Neural cell (in vitro differentiated cells): ENCODE measurements around the gene KIF5C. TPM values are rescaled to one million over a fixed set of nuclear protein-coding genes. Genes with fewer than 3 reads are reported as not detected.

Source experiments
- H2AFZ ChIP-seq: fragments of 200-600, 300-800 bp; sonication (generic), shearing (Covaris generic); 2 replicates; pipeline ENCODE4 v1.6.0; 2014; ENCODE audit warnings: low read depth, mild to moderate bottlenecking, antibody characterized with exemption, low read length, moderate library complexity
- H3F3A ChIP-seq: fragments of 200-600 bp; shearing (Covaris generic); 2 replicates; pipeline ENCODE4 v1.6.1; 2016; ENCODE audit warnings: mild to moderate bottlenecking, moderate library complexity, mixed read lengths, antibody characterized with exemption, low read length; ENCODE audit not compliant: insufficient read depth, poor library complexity, severe bottlenecking
- H3K27ac ChIP-seq: fragments of 200-600, 300-800 bp; sonication (generic), shearing (Covaris generic); 2 replicates; pipeline ENCODE4 v1.5.1; 2014; ENCODE audit warnings: mild to moderate bottlenecking, low read length, moderate library complexity
- H3K27me3 ChIP-seq: fragments of 300-800, 200-600 bp; sonication (generic), shearing (Covaris generic); 2 replicates; pipeline ENCODE4 v1.6.0; 2014; ENCODE audit warnings: mild to moderate bottlenecking, low read depth, low read length, moderate library complexity; ENCODE audit not compliant: insufficient read depth
- H3K36me3 ChIP-seq: fragments of 300-800, 200-600 bp; sonication (generic), shearing (Covaris generic); 2 replicates; pipeline ENCODE4 v1.5.1; 2014; ENCODE audit warnings: mild to moderate bottlenecking, antibody characterized with exemption, low read length, moderate library complexity; ENCODE audit not compliant: insufficient read depth
- H3K4me2 ChIP-seq: fragments of 300-800, 200-600 bp; sonication (generic), shearing (Covaris generic); 2 replicates; pipeline ENCODE4 v1.6.0; 2014; ENCODE audit warnings: mild to moderate bottlenecking, low read length
- H3K4me3 ChIP-seq: fragments of 300-800, 200-600 bp; sonication (generic), shearing (Covaris generic); 2 replicates; pipeline ENCODE4 v1.5.1; 2014; ENCODE audit warnings: mild to moderate bottlenecking, low read length, moderate library complexity
- H3K79me2 ChIP-seq: fragments of 200-600 bp; shearing (Covaris generic); replicated peaks from 2 replicates; pipeline ENCODE4 v1.6.0; 2014; ENCODE audit warnings: mild to moderate bottlenecking, low read length, moderate library complexity; ENCODE audit not compliant: insufficient read depth
- H3K9ac ChIP-seq: fragments of 300-800, 200-600 bp; sonication (generic), shearing (Covaris generic); 2 replicates; pipeline ENCODE4 v1.6.1; 2016; ENCODE audit warnings: mild to moderate bottlenecking, low read length, mixed read lengths
- H3K9me2 ChIP-seq: fragments of 200-600 bp; shearing (Covaris generic); 2 replicates; pipeline ENCODE4 v1.6.1; 2016; ENCODE audit warnings: mild to moderate bottlenecking, low read length, mixed read lengths; ENCODE audit not compliant: insufficient read depth
- H3K9me3 ChIP-seq: fragments of 200-600, 300-800 bp; sonication (generic), shearing (Covaris generic); 2 replicates; pipeline ENCODE4 v1.6.1; 2016; ENCODE audit warnings: mild to moderate bottlenecking, mixed run types, low read length, moderate library complexity, mixed read lengths
- H4K20me1 ChIP-seq: fragments of 200-600 bp; shearing (Covaris generic); 2 replicates; pipeline ENCODE4 v1.6.1; 2016; ENCODE audit warnings: mild to moderate bottlenecking, mixed run types; ENCODE audit not compliant: insufficient read depth
- EP300 ChIP-seq: fragments of 450-650 bp; conservative IDR thresholded peaks from 2 replicates; pipeline ENCODE4 v1.6.1; 2014; ENCODE audit warnings: antibody characterized with exemption, mild to moderate bottlenecking, moderate library complexity; ENCODE audit not compliant: poor library complexity, severe bottlenecking
- EZH2 ChIP-seq: fragments of 200-600, 300-800 bp; shearing (Covaris generic), sonication (generic); IDR thresholded peaks from 2 replicates; pipeline ENCODE4 v1.6.1; 2014; ENCODE audit warnings: antibody characterized with exemption, low read length, borderline replicate concordance, mild to moderate bottlenecking; ENCODE audit not compliant: insufficient read depth, poor library complexity, severe bottlenecking
- MXI1 ChIP-seq: fragments of 450-650 bp; conservative IDR thresholded peaks from 2 replicates; pipeline ENCODE4 v1.6.1; 2014; ENCODE audit warnings: antibody characterized with exemption, mild to moderate bottlenecking; ENCODE audit not compliant: poor library complexity, severe bottlenecking
- POLR2AphosphoS5 ChIP-seq: IDR thresholded peaks from 2 replicates; pipeline ENCODE4 v1.6.1; 2012
- RAD21 ChIP-seq: fragments of 450-650 bp; conservative IDR thresholded peaks from 2 replicates; pipeline ENCODE4 v1.6.1; 2014; ENCODE audit warnings: antibody characterized with exemption, mild to moderate bottlenecking, moderate library complexity
- REST ChIP-seq: IDR thresholded peaks from 2 replicates; pipeline ENCODE4 v1.6.1; 2012; ENCODE audit warnings: borderline replicate concordance
- SMC3 ChIP-seq: fragments of 450-650 bp; conservative IDR thresholded peaks from 2 replicates; pipeline ENCODE4 v1.6.1; 2014; ENCODE audit warnings: antibody characterized with exemption, mild to moderate bottlenecking, moderate library complexity; ENCODE audit not compliant: poor library complexity
- TAF1 ChIP-seq: IDR thresholded peaks from 2 replicates; pipeline ENCODE4 v1.6.1; 2012; ENCODE audit warnings: low read depth
- polyA plus RNA-seq: library from polyadenylated mRNA; depleted of rRNA; stranded (reverse); fragments of >200 nt; gene quantifications from 2 replicates; pipeline ENCODE4 v1.2.3, GENCODE V29; 2014
- TF ChIP-seq, protein P1 (sequence below): fragments of 450-650 bp; IDR thresholded peaks from 2 replicates; pipeline ENCODE4 v1.5.1; 2014; ENCODE audit warnings: antibody characterized with exemption, mild to moderate bottlenecking, moderate library complexity; ENCODE audit not compliant: poor library complexity, severe bottlenecking

Gene KIF5C
- polyA plus RNA-seq, 1 donor from 2014 or later, result 527 TPM

DNA sequence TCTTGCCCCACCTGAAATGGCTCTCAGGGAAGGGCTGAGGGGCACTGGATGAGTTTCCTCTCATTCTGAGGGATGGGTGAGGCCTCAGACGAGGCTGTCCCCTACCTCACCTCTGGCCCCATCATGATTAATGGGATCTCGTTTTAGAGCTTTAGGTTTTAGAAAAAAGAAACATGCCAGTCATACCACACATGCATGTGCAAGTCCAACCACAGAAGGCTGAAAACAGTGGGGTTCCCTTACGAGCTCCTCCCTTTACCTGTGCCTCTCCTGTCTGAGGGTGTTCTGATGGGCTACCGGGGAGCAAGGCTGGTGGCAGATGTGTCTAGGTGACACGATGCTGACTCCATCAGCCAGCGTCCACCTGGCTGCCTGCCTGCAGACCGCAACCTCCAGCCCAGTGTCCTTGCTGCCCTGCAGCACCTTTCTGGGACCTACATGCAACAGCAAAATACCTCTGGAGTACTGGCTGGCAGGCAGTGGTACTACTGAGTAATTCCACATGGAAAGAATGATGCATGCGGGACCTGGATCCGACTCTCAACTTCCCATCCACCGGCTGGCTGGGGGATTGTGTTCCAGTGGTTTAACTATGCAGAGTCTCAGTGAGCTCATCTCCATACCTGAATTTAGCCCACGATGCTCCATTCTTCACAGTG, 154.4 kb downstream of the KIF5C start:
- Histone ChIP-seq H2AFZ (no peak overlapping the region), H4K20me1 (no peaks in the 10 kb centered on the region), H3F3A (no peaks in the 10 kb centered on the region), H3K27me3 (no peaks in the 10 kb centered on the region), H3K4me2 (no peak overlapping the region), H3K9me2 (no peaks in the 10 kb centered on the region), H3K9me3 (no peaks in the 10 kb centered on the region), H3K9ac (no peak overlapping the region), H3K79me2 (no peaks in the 10 kb centered on the region), H3K4me3 (no peak overlapping the region), H3K36me3 (no peaks in the 10 kb centered on the region), H3K27ac (no peak overlapping the region)
- TF ChIP-seq POLR2AphosphoS5 (peak; percentile 48), EZH2 (no peak), SMC3 (peak; percentile 6)

DNA sequence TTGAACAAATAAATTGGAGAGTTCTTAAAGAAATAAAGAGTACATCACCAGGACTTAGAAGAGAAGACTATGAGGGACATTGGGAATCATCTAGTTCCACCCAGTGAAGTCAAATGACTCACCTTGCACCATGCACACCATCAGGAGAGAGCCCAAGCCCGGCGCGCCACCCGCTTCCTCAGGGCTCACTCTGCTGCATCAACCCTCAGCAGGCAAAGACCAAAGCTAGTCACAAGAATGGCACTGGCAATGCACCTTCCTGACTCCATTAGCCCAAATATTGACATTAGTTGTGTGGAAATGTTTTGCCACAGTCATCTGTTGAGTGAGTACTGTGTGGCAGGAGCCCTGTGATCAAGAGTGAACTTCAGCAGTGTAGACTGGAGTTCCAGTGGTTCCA, 156.4 kb downstream of the KIF5C start:
- Histone ChIP-seq H3K4me2 (no peak overlapping the region), H3K9me2 (no peaks in the 10 kb centered on the region), H3K4me3 (no peak overlapping the region), H3K27ac (no peak overlapping the region), H3K9me3 (no peaks in the 10 kb centered on the region), H3F3A (no peaks in the 10 kb centered on the region), H2AFZ (no peak overlapping the region), H3K9ac (no peak overlapping the region), H3K27me3 (no peaks in the 10 kb centered on the region), H3K79me2 (no peaks in the 10 kb centered on the region), H3K36me3 (no peaks in the 10 kb centered on the region), H4K20me1 (no peaks in the 10 kb centered on the region)
- TF ChIP-seq MXI1 (no peak), TAF1 (no peak), POLR2AphosphoS5 (peak; percentile 4), EP300 (no peak), REST (no peak), EZH2 (no peak), SMC3 (no peak)
- TF ChIP-seq, protein P1, sequence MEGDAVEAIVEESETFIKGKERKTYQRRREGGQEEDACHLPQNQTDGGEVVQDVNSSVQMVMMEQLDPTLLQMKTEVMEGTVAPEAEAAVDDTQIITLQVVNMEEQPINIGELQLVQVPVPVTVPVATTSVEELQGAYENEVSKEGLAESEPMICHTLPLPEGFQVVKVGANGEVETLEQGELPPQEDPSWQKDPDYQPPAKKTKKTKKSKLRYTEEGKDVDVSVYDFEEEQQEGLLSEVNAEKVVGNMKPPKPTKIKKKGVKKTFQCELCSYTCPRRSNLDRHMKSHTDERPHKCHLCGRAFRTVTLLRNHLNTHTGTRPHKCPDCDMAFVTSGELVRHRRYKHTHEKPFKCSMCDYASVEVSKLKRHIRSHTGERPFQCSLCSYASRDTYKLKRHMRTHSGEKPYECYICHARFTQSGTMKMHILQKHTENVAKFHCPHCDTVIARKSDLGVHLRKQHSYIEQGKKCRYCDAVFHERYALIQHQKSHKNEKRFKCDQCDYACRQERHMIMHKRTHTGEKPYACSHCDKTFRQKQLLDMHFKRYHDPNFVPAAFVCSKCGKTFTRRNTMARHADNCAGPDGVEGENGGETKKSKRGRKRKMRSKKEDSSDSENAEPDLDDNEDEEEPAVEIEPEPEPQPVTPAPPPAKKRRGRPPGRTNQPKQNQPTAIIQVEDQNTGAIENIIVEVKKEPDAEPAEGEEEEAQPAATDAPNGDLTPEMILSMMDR, result no peak

DNA sequence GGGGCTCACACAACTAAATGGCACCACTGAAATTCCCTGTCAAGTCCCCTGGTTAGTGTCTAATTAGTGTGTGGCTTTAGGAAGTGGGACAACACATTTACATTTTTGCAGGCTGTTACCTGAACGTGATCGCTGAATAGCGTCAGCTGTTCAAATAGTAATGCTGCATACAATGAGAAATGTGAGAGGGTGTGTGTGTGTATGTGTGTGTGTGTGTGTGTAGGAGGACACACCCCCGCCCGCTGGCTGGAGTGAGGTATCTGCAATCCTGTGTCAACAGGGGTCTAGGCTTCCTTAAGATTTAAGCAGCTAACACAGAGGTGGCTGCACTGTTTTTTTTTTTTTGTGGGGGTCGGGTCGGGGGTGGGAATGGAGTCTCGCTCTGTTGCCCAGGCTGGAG, 158.7 kb downstream of the KIF5C start:
- TF ChIP-seq EP300 (no peak), SMC3 (no peak), TAF1 (no peak), RAD21 (no peak), MXI1 (no peak), EZH2 (no peak), POLR2AphosphoS5 (no peak), REST (no peak)
- TF ChIP-seq, protein P1, result no peak

More for the DNA sequence above, 158.7 kb downstream of the KIF5C start:
- no peak overlapping the region for H3K9ac ChIP-seq
- no peak overlapping the region for H3K4me3 ChIP-seq
- peaks cover 8% of the 10 kb centered on the region for H3K27me3 ChIP-seq
- no peaks in the 10 kb centered on the region for H4K20me1 ChIP-seq
- H3K79me2 ChIP-seq, result no peaks in the 10 kb centered on the region
- no peak overlapping the region for H3K27ac ChIP-seq
- H3K9me2 ChIP-seq, result no peaks in the 10 kb centered on the region
- no peaks in the 10 kb centered on the region for H3K9me3 ChIP-seq
- no peaks in the 10 kb centered on the region for H3F3A ChIP-seq
- H3K4me2 ChIP-seq, result no peak overlapping the region
- H2AFZ ChIP-seq, result no peak overlapping the region
- H3K36me3 ChIP-seq, result no peaks in the 10 kb centered on the region
